Measurements from ENCODE around the gene CBL. TPM values are rescaled to one million over a fixed set of nuclear protein-coding genes. Genes with fewer than 3 reads are reported as not detected.

CBL gene
- total and polyA plus RNA-seq, 10 of the 15 experiments (the other 5 are each of a cell fraction or from before 2014, with no cell fraction given), result 3.9 to 27.1 (median 9.5) TPM

DNA sequence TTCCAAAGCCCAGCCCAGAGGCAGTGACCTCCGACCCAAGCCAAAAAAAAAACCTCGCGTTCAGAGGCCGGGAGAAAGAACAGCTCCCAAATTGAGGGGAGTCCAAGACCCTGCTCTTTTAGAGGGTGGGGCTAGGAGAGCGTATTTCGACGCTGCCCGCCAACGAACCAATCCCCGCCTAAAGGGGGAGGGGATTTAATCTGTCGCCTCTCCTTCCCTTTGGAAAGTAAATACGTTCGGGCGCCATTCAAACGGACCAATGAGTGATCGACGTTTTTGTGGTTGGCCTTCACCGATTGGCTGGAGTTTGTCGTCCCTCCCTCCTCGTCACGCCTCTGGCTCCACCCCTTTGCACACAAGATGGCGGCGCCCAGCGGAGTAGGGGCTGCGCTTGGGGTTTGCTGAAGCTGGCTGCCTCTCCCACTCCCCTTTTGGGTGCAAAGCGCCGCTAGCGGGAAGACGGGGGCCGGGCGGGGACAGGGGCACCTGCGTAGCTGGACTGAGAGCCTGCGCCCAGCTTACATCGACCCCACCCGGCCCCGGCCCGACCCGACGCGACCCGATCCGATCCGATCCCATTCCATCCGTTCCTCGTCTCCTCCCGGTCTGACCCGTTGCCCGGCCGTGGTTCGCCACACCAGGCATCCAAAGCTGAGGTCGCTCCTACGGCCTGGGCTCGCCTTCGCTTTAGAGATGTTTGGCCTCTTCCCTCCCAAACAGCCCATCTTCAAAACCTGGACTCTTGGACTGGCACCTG lies 128.2 kb downstream of the CBL start, which contains the start of gene RNF26 (continued):
- TF ChIP-seq, protein P1, sequence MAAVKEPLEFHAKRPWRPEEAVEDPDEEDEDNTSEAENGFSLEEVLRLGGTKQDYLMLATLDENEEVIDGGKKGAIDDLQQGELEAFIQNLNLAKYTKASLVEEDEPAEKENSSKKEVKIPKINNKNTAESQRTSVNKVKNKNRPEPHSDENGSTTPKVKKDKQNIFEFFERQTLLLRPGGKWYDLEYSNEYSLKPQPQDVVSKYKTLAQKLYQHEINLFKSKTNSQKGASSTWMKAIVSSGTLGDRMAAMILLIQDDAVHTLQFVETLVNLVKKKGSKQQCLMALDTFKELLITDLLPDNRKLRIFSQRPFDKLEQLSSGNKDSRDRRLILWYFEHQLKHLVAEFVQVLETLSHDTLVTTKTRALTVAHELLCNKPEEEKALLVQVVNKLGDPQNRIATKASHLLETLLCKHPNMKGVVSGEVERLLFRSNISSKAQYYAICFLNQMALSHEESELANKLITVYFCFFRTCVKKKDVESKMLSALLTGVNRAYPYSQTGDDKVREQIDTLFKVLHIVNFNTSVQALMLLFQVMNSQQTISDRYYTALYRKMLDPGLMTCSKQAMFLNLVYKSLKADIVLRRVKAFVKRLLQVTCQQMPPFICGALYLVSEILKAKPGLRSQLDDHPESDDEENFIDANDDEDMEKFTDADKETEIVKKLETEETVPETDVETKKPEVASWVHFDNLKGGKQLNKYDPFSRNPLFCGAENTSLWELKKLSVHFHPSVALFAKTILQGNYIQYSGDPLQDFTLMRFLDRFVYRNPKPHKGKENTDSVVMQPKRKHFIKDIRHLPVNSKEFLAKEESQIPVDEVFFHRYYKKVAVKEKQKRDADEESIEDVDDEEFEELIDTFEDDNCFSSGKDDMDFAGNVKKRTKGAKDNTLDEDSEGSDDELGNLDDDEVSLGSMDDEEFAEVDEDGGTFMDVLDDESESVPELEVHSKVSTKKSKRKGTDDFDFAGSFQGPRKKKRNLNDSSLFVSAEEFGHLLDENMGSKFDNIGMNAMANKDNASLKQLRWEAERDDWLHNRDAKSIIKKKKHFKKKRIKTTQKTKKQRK (IDR thresholded peaks at IDR 0.05; ENCODE audit: low read depth, low read length), result peak; percentile 10; the same call in 1 of the 2 replicates
- TF ChIP-seq, protein P2, sequence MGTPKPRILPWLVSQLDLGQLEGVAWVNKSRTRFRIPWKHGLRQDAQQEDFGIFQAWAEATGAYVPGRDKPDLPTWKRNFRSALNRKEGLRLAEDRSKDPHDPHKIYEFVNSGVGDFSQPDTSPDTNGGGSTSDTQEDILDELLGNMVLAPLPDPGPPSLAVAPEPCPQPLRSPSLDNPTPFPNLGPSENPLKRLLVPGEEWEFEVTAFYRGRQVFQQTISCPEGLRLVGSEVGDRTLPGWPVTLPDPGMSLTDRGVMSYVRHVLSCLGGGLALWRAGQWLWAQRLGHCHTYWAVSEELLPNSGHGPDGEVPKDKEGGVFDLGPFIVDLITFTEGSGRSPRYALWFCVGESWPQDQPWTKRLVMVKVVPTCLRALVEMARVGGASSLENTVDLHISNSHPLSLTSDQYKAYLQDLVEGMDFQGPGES (IDR thresholded peaks at IDR 0.05), result peak; percentile 77
- no peak for TF ChIP-seq RBBP5 (conservative IDR thresholded peaks at IDR 0.05)
- TF ChIP-seq, protein P3, sequence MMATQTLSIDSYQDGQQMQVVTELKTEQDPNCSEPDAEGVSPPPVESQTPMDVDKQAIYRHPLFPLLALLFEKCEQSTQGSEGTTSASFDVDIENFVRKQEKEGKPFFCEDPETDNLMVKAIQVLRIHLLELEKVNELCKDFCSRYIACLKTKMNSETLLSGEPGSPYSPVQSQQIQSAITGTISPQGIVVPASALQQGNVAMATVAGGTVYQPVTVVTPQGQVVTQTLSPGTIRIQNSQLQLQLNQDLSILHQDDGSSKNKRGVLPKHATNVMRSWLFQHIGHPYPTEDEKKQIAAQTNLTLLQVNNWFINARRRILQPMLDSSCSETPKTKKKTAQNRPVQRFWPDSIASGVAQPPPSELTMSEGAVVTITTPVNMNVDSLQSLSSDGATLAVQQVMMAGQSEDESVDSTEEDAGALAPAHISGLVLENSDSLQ (IDR thresholded peaks at IDR 0.05), result peak; percentile 78
- no peak for TF ChIP-seq DPF2 (IDR thresholded peaks at IDR 0.05)
- no peak for TF ChIP-seq PAX8 (IDR thresholded peaks at IDR 0.05)
- no peak for TF ChIP-seq SREBF2 (IDR thresholded peaks at IDR 0.05; ENCODE audit: low read length)
- no peak for TF ChIP-seq TCF7 (IDR thresholded peaks at IDR 0.05; ENCODE audit: borderline replicate concordance)
- peak; percentile 88; the same call in 1 of the 2 replicates for TF ChIP-seq CHD2 (IDR thresholded peaks at IDR 0.05; ENCODE audit: borderline replicate concordance, low read depth, low read length)
- TF ChIP-seq SIN3A (IDR thresholded peaks at IDR 0.05; ENCODE audit: low read depth, low read length), result no peak; the same call in 1 of the 2 replicates
- peak; percentile 41 for TF ChIP-seq RUNX3 (IDR thresholded peaks at IDR 0.05; ENCODE audit: low read length)
- TF ChIP-seq CEBPB (IDR thresholded peaks at IDR 0.05; ENCODE audit: borderline replicate concordance in 1 of 2, low read depth in 2 of 2, low read length in 2 of 2), result no peak
- TF ChIP-seq, protein P4, sequence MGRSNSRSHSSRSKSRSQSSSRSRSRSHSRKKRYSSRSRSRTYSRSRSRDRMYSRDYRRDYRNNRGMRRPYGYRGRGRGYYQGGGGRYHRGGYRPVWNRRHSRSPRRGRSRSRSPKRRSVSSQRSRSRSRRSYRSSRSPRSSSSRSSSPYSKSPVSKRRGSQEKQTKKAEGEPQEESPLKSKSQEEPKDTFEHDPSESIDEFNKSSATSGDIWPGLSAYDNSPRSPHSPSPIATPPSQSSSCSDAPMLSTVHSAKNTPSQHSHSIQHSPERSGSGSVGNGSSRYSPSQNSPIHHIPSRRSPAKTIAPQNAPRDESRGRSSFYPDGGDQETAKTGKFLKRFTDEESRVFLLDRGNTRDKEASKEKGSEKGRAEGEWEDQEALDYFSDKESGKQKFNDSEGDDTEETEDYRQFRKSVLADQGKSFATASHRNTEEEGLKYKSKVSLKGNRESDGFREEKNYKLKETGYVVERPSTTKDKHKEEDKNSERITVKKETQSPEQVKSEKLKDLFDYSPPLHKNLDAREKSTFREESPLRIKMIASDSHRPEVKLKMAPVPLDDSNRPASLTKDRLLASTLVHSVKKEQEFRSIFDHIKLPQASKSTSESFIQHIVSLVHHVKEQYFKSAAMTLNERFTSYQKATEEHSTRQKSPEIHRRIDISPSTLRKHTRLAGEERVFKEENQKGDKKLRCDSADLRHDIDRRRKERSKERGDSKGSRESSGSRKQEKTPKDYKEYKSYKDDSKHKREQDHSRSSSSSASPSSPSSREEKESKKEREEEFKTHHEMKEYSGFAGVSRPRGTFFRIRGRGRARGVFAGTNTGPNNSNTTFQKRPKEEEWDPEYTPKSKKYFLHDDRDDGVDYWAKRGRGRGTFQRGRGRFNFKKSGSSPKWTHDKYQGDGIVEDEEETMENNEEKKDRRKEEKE (IDR thresholded peaks at IDR 0.05), result no peak
- TF ChIP-seq, protein P5, sequence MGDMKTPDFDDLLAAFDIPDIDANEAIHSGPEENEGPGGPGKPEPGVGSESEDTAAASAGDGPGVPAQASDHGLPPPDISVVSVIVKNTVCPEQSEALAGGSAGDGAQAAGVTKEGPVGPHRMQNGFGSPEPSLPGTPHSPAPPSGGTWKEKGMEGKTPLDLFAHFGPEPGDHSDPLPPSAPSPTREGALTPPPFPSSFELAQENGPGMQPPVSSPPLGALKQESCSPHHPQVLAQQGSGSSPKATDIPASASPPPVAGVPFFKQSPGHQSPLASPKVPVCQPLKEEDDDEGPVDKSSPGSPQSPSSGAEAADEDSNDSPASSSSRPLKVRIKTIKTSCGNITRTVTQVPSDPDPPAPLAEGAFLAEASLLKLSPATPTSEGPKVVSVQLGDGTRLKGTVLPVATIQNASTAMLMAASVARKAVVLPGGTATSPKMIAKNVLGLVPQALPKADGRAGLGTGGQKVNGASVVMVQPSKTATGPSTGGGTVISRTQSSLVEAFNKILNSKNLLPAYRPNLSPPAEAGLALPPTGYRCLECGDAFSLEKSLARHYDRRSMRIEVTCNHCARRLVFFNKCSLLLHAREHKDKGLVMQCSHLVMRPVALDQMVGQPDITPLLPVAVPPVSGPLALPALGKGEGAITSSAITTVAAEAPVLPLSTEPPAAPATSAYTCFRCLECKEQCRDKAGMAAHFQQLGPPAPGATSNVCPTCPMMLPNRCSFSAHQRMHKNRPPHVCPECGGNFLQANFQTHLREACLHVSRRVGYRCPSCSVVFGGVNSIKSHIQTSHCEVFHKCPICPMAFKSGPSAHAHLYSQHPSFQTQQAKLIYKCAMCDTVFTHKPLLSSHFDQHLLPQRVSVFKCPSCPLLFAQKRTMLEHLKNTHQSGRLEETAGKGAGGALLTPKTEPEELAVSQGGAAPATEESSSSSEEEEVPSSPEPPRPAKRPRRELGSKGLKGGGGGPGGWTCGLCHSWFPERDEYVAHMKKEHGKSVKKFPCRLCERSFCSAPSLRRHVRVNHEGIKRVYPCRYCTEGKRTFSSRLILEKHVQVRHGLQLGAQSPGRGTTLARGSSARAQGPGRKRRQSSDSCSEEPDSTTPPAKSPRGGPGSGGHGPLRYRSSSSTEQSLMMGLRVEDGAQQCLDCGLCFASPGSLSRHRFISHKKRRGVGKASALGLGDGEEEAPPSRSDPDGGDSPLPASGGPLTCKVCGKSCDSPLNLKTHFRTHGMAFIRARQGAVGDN (IDR thresholded peaks at IDR 0.05), result no peak
- TF ChIP-seq, protein P6, sequence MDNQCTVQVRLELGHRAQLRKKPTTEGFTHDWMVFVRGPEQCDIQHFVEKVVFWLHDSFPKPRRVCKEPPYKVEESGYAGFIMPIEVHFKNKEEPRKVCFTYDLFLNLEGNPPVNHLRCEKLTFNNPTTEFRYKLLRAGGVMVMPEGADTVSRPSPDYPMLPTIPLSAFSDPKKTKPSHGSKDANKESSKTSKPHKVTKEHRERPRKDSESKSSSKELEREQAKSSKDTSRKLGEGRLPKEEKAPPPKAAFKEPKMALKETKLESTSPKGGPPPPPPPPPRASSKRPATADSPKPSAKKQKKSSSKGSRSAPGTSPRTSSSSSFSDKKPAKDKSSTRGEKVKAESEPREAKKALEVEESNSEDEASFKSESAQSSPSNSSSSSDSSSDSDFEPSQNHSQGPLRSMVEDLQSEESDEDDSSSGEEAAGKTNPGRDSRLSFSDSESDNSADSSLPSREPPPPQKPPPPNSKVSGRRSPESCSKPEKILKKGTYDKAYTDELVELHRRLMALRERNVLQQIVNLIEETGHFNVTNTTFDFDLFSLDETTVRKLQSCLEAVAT (IDR thresholded peaks at IDR 0.05), result no peak

All from GM12878 (cell line).